GM18499 (cell line): ENCODE data around the gene PRKCB.

Experiments
- ATAC-seq: cut with Tn5 transposase; IDR thresholded peaks from one replicate; pipeline ENCODE4 v1.9.1; 2021; ENCODE audit warnings: moderate number of reproducible peaks; ENCODE audit not compliant: insufficient read depth, unreplicated experiment

The PRKCB gene

GRCh38 chr16:23862556-23862955, 26.8 kb downstream of the PRKCB start:
- ATAC-seq = no peak

GRCh38 chr16:23863511-23864422, 28.0 kb downstream of the PRKCB start:
- ATAC-seq = peak; percentile 44

- ATAC-seq = no peak
Measured at GRCh38 chr16:23865853-23866252, 30.1 kb downstream of the PRKCB start.

- ATAC-seq = no peak
Measured at GRCh38 chr16:23866621-23867020, 30.8 kb downstream of the PRKCB start.

- no peak for ATAC-seq
Measured at GRCh38 chr16:23867566-23867965, 31.8 kb downstream of the PRKCB start.

GRCh38 chr16:23868136-23868535, 32.4 kb downstream of the PRKCB start:
- no peak for ATAC-seq

- no peak for ATAC-seq
Measured at GRCh38 chr16:23869052-23869451, 33.3 kb downstream of the PRKCB start.

- no peak for ATAC-seq
Measured at GRCh38 chr16:23871924-23872323, 36.1 kb downstream of the PRKCB start.

GRCh38 chr16:23874613-23875294, 39.0 kb downstream of the PRKCB start:
- ATAC-seq = no peak

- ATAC-seq = no peak
Measured at GRCh38 chr16:23876256-23876896, 40.6 kb downstream of the PRKCB start.

- ATAC-seq = no peak
Measured at GRCh38 chr16:23877107-23878070, 41.6 kb downstream of the PRKCB start.

- no peak for ATAC-seq
Measured at GRCh38 chr16:23879735-23880373, 44.1 kb downstream of the PRKCB start.

- ATAC-seq = no peak
Measured at GRCh38 chr16:23889189-23889588, 53.4 kb downstream of the PRKCB start.

GRCh38 chr16:23893986-23894385, 58.2 kb downstream of the PRKCB start:
- ATAC-seq = no peak

GRCh38 chr16:23895052-23895451, 59.3 kb downstream of the PRKCB start:
- no peak for ATAC-seq

GRCh38 chr16:23896832-23897821, 61.3 kb downstream of the PRKCB start:
- ATAC-seq = no peak

GRCh38 chr16:23898682-23899430, 63.1 kb downstream of the PRKCB start:
- no peak for ATAC-seq

GRCh38 chr16:23899869-23900268, 64.1 kb downstream of the PRKCB start:
- ATAC-seq = no peak
